Gastroesophageal sphincter (tissue), 4 donors: Measurements from ENCODE around the gene RAPGEF1. TPM values are rescaled to one million over a fixed set of nuclear protein-coding genes. Genes with fewer than 3 reads are reported as not detected.

Experiments
- ATAC-seq: fragments of 150-250 bp; one replicate; pipeline ENCODE4 v1.9.1; 2016; ENCODE audit warnings: mild to moderate bottlenecking, moderate library complexity
- H3K27ac ChIP-seq, 4 donors: fragments of 200-600 bp; sonication (generic) in 3 of 4; 1 replicate in 3 of 4; 2 replicates in 1 of 4; pipeline ENCODE4 v1.5.1; 2016 to 2019
- H3K27me3 ChIP-seq: fragments of 200-600 bp; sonication (generic); one replicate; pipeline ENCODE4 v1.5.1; 2019
- H3K36me3 ChIP-seq, 2 donors: fragments of 200-600 bp; sonication (generic); one replicate each; pipeline ENCODE4 v1.5.1; 2019; ENCODE audit warnings: control low read depth in 1 of 2
- H3K4me1 ChIP-seq, 3 donors: fragments of 200-600 bp; sonication (generic); 1 replicate in 2 of 3; 2 replicates in 1 of 3; pipeline ENCODE4 v1.5.1; 2016 to 2019; ENCODE audit warnings: control low read depth in 2 of 3
- H3K4me3 ChIP-seq, 2 donors: fragments of 200-600 bp; sonication (generic); one replicate each; pipeline ENCODE4 v1.5.1; 2019; ENCODE audit warnings: mild to moderate bottlenecking in 1 of 2, moderate library complexity in 1 of 2
- H3K9me3 ChIP-seq, 3 donors: fragments of 200-600 bp; sonication (generic); one replicate each; pipeline ENCODE4 v1.5.1; 2017 to 2019; ENCODE audit warnings: control low read depth in 2 of 3
- CTCF ChIP-seq, 4 experiments: fragments of 200-600 bp in 2 of 4; fragments of 450-650 bp in 2 of 4; sonication (generic) in 1 of 4; IDR thresholded peaks; one replicate each; pipeline ENCODE4 v1.5.1; 2017 to 2019; ENCODE audit warnings: antibody characterized with exemption in 4 of 4, mild to moderate bottlenecking in 2 of 4, moderate library complexity in 2 of 4
- EP300 ChIP-seq: sonication (generic); formaldehyde crosslinking; IDR thresholded peaks from one replicate; pipeline ENCODE4 v1.6.1; 2017; ENCODE audit warnings: antibody characterized with exemption, mild to moderate bottlenecking
- POLR2A ChIP-seq, 2 donors: fragments of 450-650 bp; IDR thresholded peaks; one replicate each; pipeline ENCODE4 v1.6.1; 2017; ENCODE audit warnings: antibody characterized with exemption in 2 of 2, mild to moderate bottlenecking in 2 of 2, moderate library complexity in 1 of 2
- POLR2AphosphoS5 ChIP-seq: sonication (generic); formaldehyde crosslinking; IDR thresholded peaks from one replicate; pipeline ENCODE4 v1.6.1; 2017; ENCODE audit warnings: antibody characterized with exemption
- WGBS, 2 donors: methylation state at CpG; one replicate each; pipeline ENCODE4 v1.1.5; 2018; ENCODE audit warnings: low coverage in 1 of 2; 5-methylcytosine and 5-hydroxymethylcytosine counted together
- total RNA-seq, 4 donors: library from RNA; depleted of rRNA; stranded (reverse); fragments of >200 nt; gene quantifications; one replicate each; pipeline ENCODE4 v1.1.0, GENCODE V29; 2016

The RAPGEF1 gene
- total RNA-seq, 4 donors from 2014 or later = 47.5 to 162 (median 77.6) TPM

GRCh38 chr9:131625508-131625787, 114.4 kb downstream of the RAPGEF1 start:
- no peak for ATAC-seq
- TF ChIP-seq EP300 (no peak), POLR2A (IDR thresholded peaks at IDR 0.05) (no peak), POLR2AphosphoS5 (no peak), CTCF (IDR thresholded peaks at IDR 0.05) (no peak)
- Histone ChIP-seq H3K4me3 (no peak overlapping the region), H3K36me3 (peaks cover 0 to 97% of the 10 kb centered on the region in 2 donors), H3K4me1 (peaks cover 0 to 10% (median 0%) of the 10 kb centered on the region in 3 donors), H3K9me3 (no peaks in the 10 kb centered on the region), H3K27ac (peak overlapping the region in 1 of 4 donors; percentile 43), H3K27me3 (no peaks in the 10 kb centered on the region)
- 62 to 79% methylated on average over 3 to 4 of the region's 6 CpGs for WGBS, 2 donors

- peak; percentile 65 for ATAC-seq
- Histone ChIP-seq H3K9me3 (no peaks in the 10 kb centered on the region), H3K36me3 (peaks cover 0 to 97% of the 10 kb centered on the region in 2 donors), H3K27me3 (no peaks in the 10 kb centered on the region), H3K4me1 (peaks cover 0 to 10% (median 0%) of the 10 kb centered on the region in 3 donors), H3K27ac (peak overlapping the region in 1 of 4 donors; percentile 43), H3K4me3 (no peak overlapping the region)
- TF ChIP-seq POLR2A (IDR thresholded peaks at IDR 0.05) (no peak), POLR2AphosphoS5 (no peak), CTCF (IDR thresholded peaks at IDR 0.05) (no peak), EP300 (no peak)
- 52 to 62% methylated on average over 2 to 10 of the region's 13 CpGs for WGBS, 2 donors
Measured at GRCh38 chr9:131624636-131625507, 115.0 kb downstream of the RAPGEF1 start.

- ATAC-seq = no peak
- TF ChIP-seq POLR2AphosphoS5 (no peak), CTCF (IDR thresholded peaks at IDR 0.05) (no peak), EP300 (no peak), POLR2A (IDR thresholded peaks at IDR 0.05) (no peak)
- WGBS, 2 donors = 86 to 96% methylated on average over 5 to 12 of the region's 14 CpGs
- Histone ChIP-seq H3K27me3 (no peaks in the 10 kb centered on the region), H3K36me3 (peaks cover 0 to 97% of the 10 kb centered on the region in 2 donors), H3K4me3 (no peak overlapping the region), H3K9me3 (no peaks in the 10 kb centered on the region), H3K27ac (no peak overlapping the region), H3K4me1 (peaks cover 0 to 10% (median 0%) of the 10 kb centered on the region in 3 donors)
Measured at GRCh38 chr9:131623655-131624330, 116.1 kb downstream of the RAPGEF1 start.

- 93 to 96% methylated on average over 4 of the region's 4 CpGs for WGBS, 2 donors
- no peak overlapping the region for H3K27ac ChIP-seq
- H3K9me3 ChIP-seq = no peaks in the 10 kb centered on the region
- peaks cover 0 to 96% of the 10 kb centered on the region in 2 donors for H3K36me3 ChIP-seq
- H3K4me1 ChIP-seq = peaks cover 0 to 21% (median 6%) of the 10 kb centered on the region in 3 donors
- no peaks in the 10 kb centered on the region for H3K27me3 ChIP-seq
- no peak overlapping the region for H3K4me3 ChIP-seq
- TF ChIP-seq POLR2AphosphoS5 = no peak
- TF ChIP-seq CTCF (IDR thresholded peaks at IDR 0.05) = no peak
- no peak for TF ChIP-seq POLR2A (IDR thresholded peaks at IDR 0.05)
- no peak for TF ChIP-seq EP300
- ATAC-seq = no peak
Measured at GRCh38 chr9:131622523-131622922, 117.4 kb downstream of the RAPGEF1 start.
